Activated naive CD4-positive, alpha-beta T cell treated with anti-CD3 and anti-CD28 coated beads for 36 hours (primary cell): ENCODE results near the gene MBD5. TPM values are rescaled to one million over a fixed set of nuclear protein-coding genes. Genes with fewer than 3 reads are reported as not detected.

ENCODE experiments used
- CTCF ChIA-PET: fragments of 350-600 bp; sonication (Branson Sonifier 250); formaldehyde crosslinking; loops from one replicate; lab custom pipeline; 2021; ENCODE audit warnings: antibody characterized with exemption; lab: Charles Lee
- DNase-seq: peaks from one replicate; pipeline ENCODE4 v3.0.0-alpha.2; 2020
- H3K27ac Mint-ChIP-seq: one replicate; pipeline ENCODE4 v1.8.0; 2021; ENCODE audit warnings: mild to moderate bottlenecking, mixed read lengths
- H3K27me3 Mint-ChIP-seq: one replicate; pipeline ENCODE4 v1.8.0; 2021; ENCODE audit warnings: low read depth, mixed read lengths
- H3K36me3 Mint-ChIP-seq: one replicate; pipeline ENCODE4 v1.8.0; 2021; ENCODE audit warnings: low read depth, mixed read lengths
- H3K4me1 Mint-ChIP-seq: one replicate; pipeline ENCODE4 v1.8.0; 2021; ENCODE audit warnings: low read depth, mixed read lengths
- H3K4me3 Mint-ChIP-seq: one replicate; pipeline ENCODE4 v1.8.0; 2021; ENCODE audit warnings: mild to moderate bottlenecking, moderate library complexity, mixed read lengths
- H3K9me3 Mint-ChIP-seq: one replicate; pipeline ENCODE4 v1.8.0; 2021; ENCODE audit warnings: mixed read lengths
- intact Hi-C: fragments of 100-400 bp; cut with micrococcal nuclease; formaldehyde crosslinking; loops from one replicate; pipeline ENCODE4 v1.15.1; 2023
- total RNA-seq, 2 experiments: library from RNA; stranded (reverse); gene quantifications; one replicate each; pipeline ENCODE4 v1.2.3, GENCODE V29; 2021

Gene MBD5
- total RNA-seq, 2 experiments from 2014 or later: 19.6 to 20.2 TPM

GRCh38 chr2:148244593-148245292, 223.9 kb downstream of the MBD5 start:
- H3K4me3 Mint-ChIP-seq: no peak overlapping the region
- H3K36me3 Mint-ChIP-seq: peaks cover 17% of the 10 kb centered on the region
- intact Hi-C loops: no loop called here
- no peaks in the 10 kb centered on the region for H3K4me1 Mint-ChIP-seq
- peaks cover 9% of the 10 kb centered on the region for H3K9me3 Mint-ChIP-seq
- no peaks in the 10 kb centered on the region for H3K27me3 Mint-ChIP-seq
- H3K27ac Mint-ChIP-seq: no peak overlapping the region
- no peak for DNase-seq
- CTCF ChIA-PET: no interaction called here

GRCh38 chr2:148251993-148252392, 231.1 kb downstream of the MBD5 start:
- CTCF ChIA-PET: no interaction called here
- Mint-ChIP-seq H3K4me3 (no peak overlapping the region), H3K27ac (no peak overlapping the region), H3K27me3 (no peaks in the 10 kb centered on the region), H3K4me1 (no peaks in the 10 kb centered on the region), H3K9me3 (peaks cover 26% of the 10 kb centered on the region), H3K36me3 (peaks cover 39% of the 10 kb centered on the region)
- DNase-seq: no peak
- intact Hi-C loops: no loop called here

DNA sequence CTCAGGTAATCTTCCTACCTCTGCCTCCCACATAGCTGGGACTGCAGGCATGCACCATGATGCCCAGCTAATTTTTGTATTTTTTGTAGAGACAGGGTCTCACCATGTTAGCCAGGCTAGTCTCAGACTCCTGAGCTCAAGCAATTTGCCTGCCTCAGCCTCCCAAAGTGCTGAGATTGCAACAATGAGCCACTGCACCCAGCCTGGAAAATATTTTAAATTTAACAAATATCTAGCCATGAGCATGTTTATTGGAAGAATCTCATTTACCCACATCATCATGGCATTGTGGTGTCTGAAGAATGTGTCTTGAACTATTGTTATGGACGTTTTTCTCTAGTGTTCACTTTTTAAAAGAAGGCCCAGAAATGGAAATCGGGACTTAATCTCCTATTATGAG, 231.8 kb downstream of the MBD5 start:
- DNase-seq: no peak
- Mint-ChIP-seq H3K36me3 (peaks cover 36% of the 10 kb centered on the region), H3K9me3 (peaks cover 26% of the 10 kb centered on the region), H3K27me3 (no peaks in the 10 kb centered on the region), H3K4me1 (no peaks in the 10 kb centered on the region), H3K27ac (no peak overlapping the region), H3K4me3 (no peak overlapping the region)
- intact Hi-C loops: no loop called here
- CTCF ChIA-PET: no interaction called here

DNA sequence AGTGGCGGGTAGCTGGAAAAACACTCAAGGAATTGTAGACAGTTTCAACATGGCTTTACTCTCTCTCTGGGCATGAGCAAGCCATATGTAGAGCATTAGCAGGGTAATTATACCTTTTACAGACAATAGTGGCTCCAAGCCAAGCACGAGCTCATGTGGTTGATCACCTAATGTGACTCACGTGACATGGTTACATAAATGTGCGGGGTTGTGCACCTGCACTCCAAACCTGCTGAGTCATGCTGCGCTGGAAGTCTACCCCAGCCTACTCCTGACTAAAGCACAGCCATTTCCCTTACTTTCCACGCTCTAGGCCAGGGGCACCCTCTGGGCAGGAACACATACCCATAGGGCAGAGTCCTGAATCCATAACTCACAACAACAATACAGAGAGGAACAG, 232.8 kb downstream of the MBD5 start:
- Mint-ChIP-seq H3K36me3 (peaks cover 39% of the 10 kb centered on the region), H3K27me3 (no peaks in the 10 kb centered on the region), H3K9me3 (peaks cover 32% of the 10 kb centered on the region), H3K27ac (no peak overlapping the region), H3K4me3 (no peak overlapping the region), H3K4me1 (no peaks in the 10 kb centered on the region)
- intact Hi-C loops: no loop called here
- CTCF ChIA-PET: interaction anchor here (0.7 kb wide), 1 partner anchor 24 kb away, joined by 3 read pairs; no protein-coding TSS in a partner anchor
- no peak for DNase-seq

- intact Hi-C loops: no loop called here
- DNase-seq: no peak
- peaks cover 47% of the 10 kb centered on the region for H3K36me3 Mint-ChIP-seq
- H3K4me3 Mint-ChIP-seq: no peak overlapping the region
- H3K27ac Mint-ChIP-seq: no peak overlapping the region
- CTCF ChIA-PET: no interaction called here
- peaks cover 35% of the 10 kb centered on the region for H3K9me3 Mint-ChIP-seq
- H3K27me3 Mint-ChIP-seq: no peaks in the 10 kb centered on the region
- H3K4me1 Mint-ChIP-seq: no peaks in the 10 kb centered on the region
These were observed 235.0 kb downstream of the MBD5 start for GRCh38 chr2:148255929-148256328.

- CTCF ChIA-PET: interaction anchor here (0.5 kb wide), 1 partner anchor 77 kb away, joined by 5 read pairs; no protein-coding TSS in a partner anchor
- intact Hi-C loops: no loop called here
- Mint-ChIP-seq H3K27ac (no peak overlapping the region), H3K9me3 (peaks cover 29% of the 10 kb centered on the region), H3K27me3 (no peaks in the 10 kb centered on the region), H3K4me3 (no peak overlapping the region), H3K36me3 (peaks cover 41% of the 10 kb centered on the region), H3K4me1 (no peaks in the 10 kb centered on the region)
- no peak for DNase-seq
These were observed 236.4 kb downstream of the MBD5 start for GRCh38 chr2:148257276-148257675.

- no peaks in the 10 kb centered on the region for H3K27me3 Mint-ChIP-seq
- no peak overlapping the region for H3K27ac Mint-ChIP-seq
- intact Hi-C loops: loop anchor here (2.0 kb wide), 1 partner anchor 15 kb away; no protein-coding TSS in a partner anchor
- no peaks in the 10 kb centered on the region for H3K4me1 Mint-ChIP-seq
- no peak overlapping the region for H3K4me3 Mint-ChIP-seq
- H3K9me3 Mint-ChIP-seq: peaks cover 26% of the 10 kb centered on the region
- CTCF ChIA-PET: no interaction called here
- DNase-seq: no peak
- H3K36me3 Mint-ChIP-seq: peaks cover 39% of the 10 kb centered on the region
These were observed 237.2 kb downstream of the MBD5 start for GRCh38 chr2:148258124-148258523.

GRCh38 chr2:148259674-148260073, 238.8 kb downstream of the MBD5 start:
- H3K27me3 Mint-ChIP-seq: no peaks in the 10 kb centered on the region
- H3K4me3 Mint-ChIP-seq: no peak overlapping the region
- no peak for DNase-seq
- no peak overlapping the region for H3K27ac Mint-ChIP-seq
- intact Hi-C loops: loop anchor here (2.0 kb wide), 1 partner anchor 13 kb away; no protein-coding TSS in a partner anchor
- H3K4me1 Mint-ChIP-seq: no peaks in the 10 kb centered on the region
- peaks cover 28% of the 10 kb centered on the region for H3K36me3 Mint-ChIP-seq
- CTCF ChIA-PET: no interaction called here
- H3K9me3 Mint-ChIP-seq: peaks cover 13% of the 10 kb centered on the region

GRCh38 chr2:148263890-148264289, 243.0 kb downstream of the MBD5 start:
- no peak for DNase-seq
- no peak overlapping the region for H3K27ac Mint-ChIP-seq
- CTCF ChIA-PET: interaction anchor here (0.6 kb wide), 1 partner anchor 52 kb away, joined by 3 read pairs; no protein-coding TSS in a partner anchor
- H3K27me3 Mint-ChIP-seq: no peaks in the 10 kb centered on the region
- peaks cover 7% of the 10 kb centered on the region for H3K9me3 Mint-ChIP-seq
- H3K4me3 Mint-ChIP-seq: no peak overlapping the region
- peaks cover 15% of the 10 kb centered on the region for H3K36me3 Mint-ChIP-seq
- H3K4me1 Mint-ChIP-seq: no peaks in the 10 kb centered on the region
- intact Hi-C loops: no loop called here

DNA sequence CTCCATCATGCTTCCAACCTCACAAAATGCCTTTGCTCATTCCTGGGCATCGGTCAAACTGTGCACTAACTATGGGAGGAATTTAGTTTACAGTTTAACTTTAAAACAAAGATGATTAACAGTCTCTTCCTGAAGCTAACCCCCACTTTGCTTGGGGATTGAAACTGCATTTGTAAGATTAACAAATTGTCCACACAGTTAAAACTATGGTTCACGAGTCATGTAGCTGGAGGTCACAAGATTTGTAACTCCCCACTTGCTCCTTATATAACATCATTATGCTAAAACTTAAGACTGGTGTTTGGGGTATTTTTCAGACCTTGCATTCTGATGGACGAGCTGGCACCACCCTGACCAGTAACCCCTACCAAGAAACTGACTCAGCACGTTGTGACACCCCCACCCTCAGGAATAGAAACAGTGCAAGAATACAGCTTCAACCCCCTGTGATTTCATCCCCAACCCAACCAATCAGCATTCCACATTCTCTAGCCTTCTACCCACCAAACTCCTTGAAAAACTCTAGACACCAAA, 252.3 kb downstream of the MBD5 start:
- H3K36me3 Mint-ChIP-seq: peaks cover 3% of the 10 kb centered on the region
- CTCF ChIA-PET: no interaction called here
- no peak overlapping the region for H3K27ac Mint-ChIP-seq
- H3K4me1 Mint-ChIP-seq: no peaks in the 10 kb centered on the region
- no peak for DNase-seq
- H3K27me3 Mint-ChIP-seq: no peaks in the 10 kb centered on the region
- no peak overlapping the region for H3K4me3 Mint-ChIP-seq
- intact Hi-C loops: loop anchor here (2.0 kb wide), 1 partner anchor 14 kb away; no protein-coding TSS in a partner anchor
- no peaks in the 10 kb centered on the region for H3K9me3 Mint-ChIP-seq

- CTCF ChIA-PET: no interaction called here
- Mint-ChIP-seq H3K36me3 (peaks cover 3% of the 10 kb centered on the region), H3K4me3 (no peak overlapping the region), H3K9me3 (no peaks in the 10 kb centered on the region), H3K27me3 (no peaks in the 10 kb centered on the region), H3K4me1 (no peaks in the 10 kb centered on the region), H3K27ac (no peak overlapping the region)
- DNase-seq: no peak
- intact Hi-C loops: no loop called here
These were observed 258.3 kb downstream of the MBD5 start for GRCh38 chr2:148279216-148279615.

DNA sequence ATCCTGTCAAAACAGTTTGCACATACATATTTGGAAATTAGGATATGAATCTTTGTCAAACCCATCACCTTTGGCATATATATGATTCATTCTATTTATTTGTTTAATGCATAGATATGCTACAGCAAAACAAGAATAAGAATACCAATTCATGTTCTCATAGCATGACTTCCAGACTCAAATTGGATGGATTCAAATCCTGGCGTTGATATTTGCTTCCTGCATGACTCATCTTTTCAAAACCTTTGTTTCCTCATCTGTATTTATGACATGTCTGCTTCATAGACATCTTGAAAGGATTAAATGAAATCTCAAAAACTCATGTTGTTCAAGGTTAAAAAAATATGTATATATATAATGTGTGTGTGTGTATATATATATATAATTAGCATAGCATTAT, 261.3 kb downstream of the MBD5 start:
- Mint-ChIP-seq H3K36me3 (peaks cover 9% of the 10 kb centered on the region), H3K4me3 (no peak overlapping the region), H3K4me1 (no peaks in the 10 kb centered on the region), H3K9me3 (peaks cover under 1% of the 10 kb centered on the region), H3K27me3 (no peaks in the 10 kb centered on the region), H3K27ac (no peak overlapping the region)
- DNase-seq: no peak
- CTCF ChIA-PET: no interaction called here
- intact Hi-C loops: loop anchor here (1.0 kb wide), 1 partner anchor 16 kb away; no protein-coding TSS in a partner anchor

- Mint-ChIP-seq H3K27me3 (no peaks in the 10 kb centered on the region), H3K9me3 (no peaks in the 10 kb centered on the region), H3K4me3 (no peak overlapping the region), H3K27ac (no peak overlapping the region), H3K36me3 (peaks cover 12% of the 10 kb centered on the region), H3K4me1 (no peaks in the 10 kb centered on the region)
- DNase-seq: no peak
- CTCF ChIA-PET: no interaction called here
- intact Hi-C loops: no loop called here
These were observed 271.5 kb downstream of the MBD5 start for GRCh38 chr2:148292431-148292830.
